Erythroblast (primary cell): Measurements from ENCODE around the gene YWHAG.
"Not testable (repeated sequence)": the region's sequence is repeated elsewhere in the genome, so short reads cannot be mapped to it uniquely, and the experiment has no call there.

Experiments used
- DNase-seq, 2 experiments: peaks; one replicate each; lab custom pipeline; 2025; lab: John Stamatoyannopoulos, UW
- GATA1 ChIP-seq: IDR thresholded peaks from 2 replicates; pipeline ENCODE4 v1.6.1; 2011; ENCODE audit warnings: low read depth, mild to moderate bottlenecking, control low read depth, low read length, moderate library complexity
- POLR2A ChIP-seq: IDR thresholded peaks from 2 replicates; pipeline ENCODE4 v1.6.1; 2011; ENCODE audit warnings: mild to moderate bottlenecking, low read length

The YWHAG gene

DNA sequence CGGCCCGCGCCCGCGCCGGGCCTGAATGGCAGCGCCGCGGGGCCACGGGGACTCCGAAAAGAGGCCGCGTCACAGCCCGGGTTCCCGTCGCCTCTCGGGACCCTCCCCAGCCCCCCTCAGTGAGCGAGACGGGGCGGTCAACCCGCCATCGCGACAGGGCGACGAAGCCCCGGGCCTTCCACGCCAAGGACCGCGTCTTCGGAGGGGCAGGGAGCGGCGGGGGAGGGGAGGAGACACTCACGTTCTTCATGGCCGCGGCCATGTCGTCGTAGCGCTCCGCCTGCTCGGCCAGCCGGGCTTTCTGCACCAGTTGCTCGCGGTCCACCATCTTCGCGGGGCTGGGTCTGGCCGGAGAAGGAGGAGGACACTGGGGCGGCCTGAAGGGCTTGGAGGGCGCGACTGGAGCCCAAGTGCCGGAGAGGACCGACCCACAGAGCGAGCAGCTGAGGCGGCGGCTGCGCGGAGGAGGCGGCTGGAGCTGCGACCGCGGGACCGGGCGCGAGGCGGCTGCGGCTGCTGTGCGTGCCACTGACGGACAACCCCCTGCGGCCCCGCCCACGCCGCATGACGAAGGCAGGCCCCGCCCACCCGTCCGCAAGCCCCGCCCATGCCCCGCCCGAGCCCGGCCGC, at the start of gene YWHAG:
Gene YWHAG (minus strand): TSS at position 511 of the 630 bp plus-strand sequence. CDS start 183 bp downstream, at position 328.
- TF ChIP-seq GATA1 (no peak), POLR2A (peak; percentile 96)
- peak; percentile 95 to 98 for DNase-seq

DNA sequence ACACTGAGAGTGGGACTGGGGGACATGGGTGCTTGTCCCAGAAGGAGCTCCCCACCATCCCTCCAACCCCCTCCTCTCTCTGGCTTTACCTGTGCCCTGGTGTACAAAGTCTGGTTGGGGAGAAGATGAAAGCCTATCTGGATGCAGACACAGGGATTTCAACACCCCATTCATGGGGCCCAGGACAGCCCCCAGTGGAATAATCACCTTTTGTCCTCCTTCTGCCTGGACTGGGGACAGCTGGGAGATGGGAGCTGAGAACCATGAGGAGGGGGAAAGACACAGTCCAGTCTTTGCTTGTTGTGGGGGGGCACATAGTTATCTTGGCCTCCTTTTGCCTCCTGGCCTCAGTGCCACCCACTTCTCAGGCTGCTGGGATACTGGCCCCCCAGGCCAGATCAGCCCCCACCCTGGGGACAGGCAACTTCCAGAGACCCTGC, 49.4 kb upstream of the YWHAG start:
- TF ChIP-seq POLR2A (no peak), GATA1 (no peak)
- no peak for DNase-seq

DNA sequence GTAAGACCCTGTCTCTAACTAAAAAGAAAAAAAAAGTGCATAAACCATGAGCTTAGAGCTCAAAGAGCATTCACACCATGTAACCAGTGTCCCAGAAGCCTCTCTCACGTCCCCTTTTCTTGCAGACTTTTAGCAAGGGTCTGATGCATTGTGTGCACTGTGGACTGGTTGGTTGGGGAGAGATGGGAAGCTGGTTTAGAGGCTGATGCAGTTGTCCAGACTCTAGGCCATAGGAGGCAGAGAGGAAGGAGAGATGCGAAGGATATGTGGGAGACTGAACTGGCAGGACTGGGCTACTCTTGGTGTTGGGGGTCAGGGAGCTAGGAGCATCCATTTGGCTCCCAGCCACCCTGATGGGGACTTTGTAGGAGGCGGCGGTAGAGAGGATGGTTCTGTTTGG, 48.9 kb upstream of the YWHAG start:
- TF ChIP-seq POLR2A, result no peak
- TF ChIP-seq GATA1, result no peak

DNA sequence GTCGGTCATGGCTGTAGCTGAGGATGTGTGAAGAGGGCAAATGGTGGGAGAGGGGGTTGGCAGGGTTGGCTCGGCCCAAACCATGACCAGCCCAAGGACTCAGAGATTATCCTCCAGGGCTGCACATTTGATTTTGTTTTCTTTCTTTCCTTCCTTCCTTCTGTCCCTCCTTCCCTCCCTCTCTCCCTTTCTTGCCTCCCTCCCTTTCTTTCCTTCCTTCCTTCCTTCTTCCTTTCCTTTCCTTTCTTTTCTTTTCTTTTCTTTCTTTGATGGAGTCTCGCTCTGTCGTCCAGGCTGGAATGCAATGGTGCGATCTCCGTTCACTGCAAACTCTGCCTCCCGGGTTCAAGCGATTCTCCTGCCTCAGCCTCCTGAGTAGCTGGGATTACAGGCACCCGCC, 46.9 kb upstream of the YWHAG start:
- TF ChIP-seq POLR2A (no peak), GATA1 (no peak)
- no peak for DNase-seq

More for the DNA sequence above, 48.9 kb upstream of the YWHAG start:
- DNase-seq, result no peak

DNA sequence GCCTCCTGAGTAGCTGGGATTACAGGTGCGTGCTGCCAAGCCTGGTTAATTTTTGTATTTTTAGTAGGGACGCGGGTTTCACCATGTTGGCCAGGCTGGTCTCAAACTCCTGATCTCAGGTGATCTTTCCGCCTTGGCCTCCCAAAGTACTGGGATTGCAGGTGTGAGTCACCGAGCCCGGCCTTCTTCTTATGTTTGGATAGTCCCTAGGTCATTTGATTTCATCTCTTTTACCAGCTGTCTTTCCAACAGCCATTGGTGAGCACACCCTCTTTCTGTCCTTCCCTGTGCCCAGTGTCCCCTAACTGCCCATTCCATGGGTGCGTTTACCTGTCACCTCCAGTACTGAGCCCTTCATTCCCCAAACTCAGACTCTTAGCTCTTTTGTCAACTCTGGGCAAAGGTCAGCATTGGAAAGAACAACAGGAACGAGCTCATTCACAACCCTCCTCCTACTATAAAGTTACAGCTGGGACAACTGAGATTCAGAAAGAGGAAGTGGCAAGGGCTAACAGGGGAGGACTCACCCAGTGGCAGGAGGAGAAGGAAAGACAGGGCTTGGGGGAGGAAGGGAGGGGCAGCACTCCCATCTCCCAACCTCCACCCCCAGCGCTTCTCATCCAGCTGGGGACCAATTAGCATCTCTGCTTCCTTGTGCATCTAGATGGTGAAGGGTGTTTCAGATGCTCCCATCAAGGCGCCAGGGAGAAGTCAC, 45.1 kb upstream of the YWHAG start:
- TF ChIP-seq GATA1 (no peak), POLR2A (no peak)
- no peak for DNase-seq

DNA sequence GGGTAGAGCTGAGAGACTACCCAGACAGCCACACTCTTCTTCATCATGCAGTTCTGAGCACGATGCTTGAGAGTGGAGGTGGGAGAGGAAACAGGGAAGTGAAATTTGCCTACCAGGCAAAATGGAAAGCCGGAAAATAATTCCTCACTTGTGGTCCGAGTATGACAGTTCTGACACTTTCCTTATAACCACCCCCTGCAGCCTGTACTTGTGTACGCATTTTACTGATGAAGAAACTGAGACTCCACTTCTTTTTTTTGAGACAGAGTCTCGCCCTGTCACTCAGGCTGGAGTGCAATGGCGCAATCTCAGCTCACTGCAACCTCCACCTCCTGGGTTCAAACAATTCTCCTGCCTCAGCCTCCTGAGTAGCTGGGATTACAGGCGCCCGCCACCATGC, 44.3 kb upstream of the YWHAG start:
- not testable (repeated sequence) for DNase-seq

DNA sequence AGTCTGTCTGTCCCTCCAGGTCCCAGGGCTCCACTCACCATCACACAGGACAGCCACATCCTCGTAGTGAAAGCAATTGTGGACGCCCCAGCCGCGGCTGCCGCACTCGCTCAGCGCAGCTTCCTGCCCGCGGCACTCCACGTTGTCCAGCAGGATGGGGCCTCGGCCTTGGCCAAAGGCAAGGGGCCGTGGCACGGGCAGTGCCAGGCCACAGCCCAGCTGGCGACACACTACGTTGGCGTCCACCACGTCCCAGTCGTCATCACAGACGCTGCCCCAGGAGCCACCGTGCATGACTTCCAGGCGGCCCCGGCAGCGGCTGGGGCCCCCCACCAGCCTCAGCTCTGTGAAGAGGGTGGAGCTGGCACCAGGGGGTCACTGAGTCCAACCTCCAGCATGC, 41.5 kb upstream of the YWHAG start:
- no peak for TF ChIP-seq POLR2A
- TF ChIP-seq GATA1, result no peak
- DNase-seq, result no peak

DNA sequence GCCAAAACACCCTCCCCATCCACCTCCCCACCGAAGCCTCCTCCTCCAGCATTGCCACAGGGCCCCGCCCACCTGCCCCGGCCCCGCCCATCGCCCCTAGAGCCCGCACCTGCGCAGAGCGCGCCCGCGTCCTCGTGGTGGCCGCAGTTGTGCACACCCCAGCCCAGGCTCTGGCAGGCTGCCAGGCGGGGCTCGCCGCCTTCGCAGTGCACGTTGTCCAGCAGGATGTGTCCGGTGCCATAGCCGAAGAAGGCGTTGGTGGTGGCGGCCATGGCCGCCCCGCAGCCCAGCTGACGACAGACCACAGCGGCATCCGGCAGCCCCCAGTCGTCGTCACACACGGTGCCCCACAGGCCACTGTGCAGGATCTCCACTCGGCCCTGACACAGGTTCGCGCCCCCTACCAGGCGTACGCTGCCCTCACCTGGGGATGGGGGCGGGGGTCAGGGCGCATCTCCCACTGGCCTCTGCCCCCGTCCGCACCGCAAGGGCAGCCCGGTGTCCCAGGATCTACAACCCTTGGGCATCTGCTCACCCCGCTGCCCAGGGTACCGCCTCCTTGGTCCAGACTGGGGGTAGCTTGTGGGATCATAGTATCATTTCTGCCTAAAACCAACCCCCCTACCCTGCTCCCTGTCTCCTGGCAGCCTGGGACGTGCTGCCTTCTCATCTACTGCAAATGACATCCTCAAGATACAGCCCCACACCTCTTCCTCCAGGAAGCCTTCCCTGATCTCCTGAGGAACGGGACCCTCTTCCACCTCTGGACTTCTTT, 38.8 kb upstream of the YWHAG start:
- TF ChIP-seq POLR2A, result no peak
- TF ChIP-seq GATA1, result no peak
- peak; percentile 87 to 89 for DNase-seq

DNA sequence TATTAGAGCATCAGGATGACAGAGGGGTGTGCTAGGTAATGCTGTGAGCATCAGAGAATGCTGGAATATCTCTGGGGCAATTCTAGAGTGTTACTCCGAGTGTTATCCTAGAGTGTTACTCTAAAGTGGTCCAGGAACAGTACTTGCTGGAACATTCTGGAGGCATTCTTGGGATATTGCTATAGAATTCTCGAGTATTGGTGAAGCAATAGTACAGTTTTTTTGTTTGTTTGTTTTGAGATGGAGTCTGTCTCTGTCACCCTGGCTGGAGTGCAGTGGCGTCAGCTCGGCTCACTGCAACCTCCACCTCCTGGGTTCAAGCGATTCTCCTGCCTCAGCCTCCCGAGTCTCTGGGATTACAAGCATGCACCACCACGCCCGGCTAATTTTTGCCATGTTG, 38.1 kb upstream of the YWHAG start:
- no peak for DNase-seq
- no peak for TF ChIP-seq POLR2A
- no peak for TF ChIP-seq GATA1

DNA sequence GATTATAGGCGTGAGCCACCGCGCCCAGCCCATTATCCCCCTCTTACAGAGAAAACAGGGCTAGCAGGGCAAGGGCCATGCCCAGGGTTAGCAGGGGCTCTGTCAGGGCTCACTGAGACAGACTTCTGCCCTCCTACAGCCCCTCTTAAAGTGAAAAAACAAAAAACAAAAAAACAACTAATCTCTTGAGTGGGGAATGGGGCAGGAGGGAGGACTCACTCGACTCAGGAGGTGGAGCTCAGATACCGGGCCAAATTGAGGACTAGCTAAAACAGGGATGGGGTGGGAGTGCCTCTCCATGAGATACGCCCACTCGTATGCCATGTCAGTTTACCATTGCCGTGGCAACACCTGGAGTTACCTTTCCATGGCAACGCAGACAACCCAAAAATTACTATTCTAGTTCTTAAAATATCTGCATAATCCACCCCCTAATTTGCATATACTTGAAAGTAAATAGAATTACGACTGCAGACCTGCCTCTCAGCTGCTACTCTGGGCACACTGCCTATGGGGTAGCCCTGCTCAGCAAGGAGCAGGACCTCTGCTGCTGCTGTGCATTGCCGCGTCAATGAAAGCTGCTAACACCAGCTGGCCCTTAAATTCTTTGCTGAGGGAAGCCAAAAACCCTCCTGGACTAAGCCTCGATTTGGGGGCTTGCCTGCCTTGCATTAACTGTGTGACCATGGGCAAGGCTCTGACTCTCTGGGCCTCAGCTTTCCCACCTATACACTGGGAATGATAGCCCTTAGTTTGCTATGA, 37.4 kb upstream of the YWHAG start:
- TF ChIP-seq GATA1 (no peak), POLR2A (no peak)
- DNase-seq, result peak in 1 of 2 experiments; percentile 41

DNA sequence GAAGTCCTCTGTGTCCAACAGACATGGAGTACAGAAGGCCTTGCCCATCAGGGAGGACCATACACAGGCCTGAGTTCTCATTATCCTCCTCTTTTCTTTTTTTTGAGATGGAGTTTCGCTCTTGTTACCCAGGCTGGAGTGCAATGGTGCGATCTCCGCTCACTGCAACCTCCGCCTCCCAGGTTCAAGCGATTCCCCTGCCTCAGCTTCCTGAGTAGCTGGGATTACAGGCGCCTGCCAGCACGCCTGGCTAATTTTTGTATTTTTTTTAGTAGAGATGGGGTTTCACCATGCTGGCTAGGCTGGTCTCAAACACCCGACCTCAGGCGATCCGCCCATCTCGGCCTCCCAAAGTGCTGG, 36.8 kb upstream of the YWHAG start:
- DNase-seq, result not testable (repeated sequence)

DNA sequence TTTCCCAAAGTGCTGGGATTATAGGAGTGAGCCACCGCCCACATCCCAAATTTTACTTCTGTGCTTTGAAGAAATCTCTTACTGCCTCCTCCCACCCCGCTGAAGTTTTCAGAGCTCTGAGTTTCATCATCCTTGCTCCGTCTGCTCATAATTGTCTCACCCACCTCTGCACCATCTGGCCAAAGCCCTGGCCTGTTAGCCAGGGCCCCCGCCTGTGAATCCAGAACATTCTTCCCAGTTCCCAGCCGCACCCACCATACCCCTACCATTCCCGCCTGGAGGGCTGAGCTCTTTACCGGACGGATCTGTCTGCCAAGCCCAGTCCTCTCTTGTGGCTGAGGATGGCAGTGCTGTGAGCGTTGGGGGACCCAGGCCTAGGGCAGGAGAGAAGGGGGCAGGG, 36.2 kb upstream of the YWHAG start:
- DNase-seq, result no peak
- no peak for TF ChIP-seq POLR2A
- TF ChIP-seq GATA1, result no peak

DNA sequence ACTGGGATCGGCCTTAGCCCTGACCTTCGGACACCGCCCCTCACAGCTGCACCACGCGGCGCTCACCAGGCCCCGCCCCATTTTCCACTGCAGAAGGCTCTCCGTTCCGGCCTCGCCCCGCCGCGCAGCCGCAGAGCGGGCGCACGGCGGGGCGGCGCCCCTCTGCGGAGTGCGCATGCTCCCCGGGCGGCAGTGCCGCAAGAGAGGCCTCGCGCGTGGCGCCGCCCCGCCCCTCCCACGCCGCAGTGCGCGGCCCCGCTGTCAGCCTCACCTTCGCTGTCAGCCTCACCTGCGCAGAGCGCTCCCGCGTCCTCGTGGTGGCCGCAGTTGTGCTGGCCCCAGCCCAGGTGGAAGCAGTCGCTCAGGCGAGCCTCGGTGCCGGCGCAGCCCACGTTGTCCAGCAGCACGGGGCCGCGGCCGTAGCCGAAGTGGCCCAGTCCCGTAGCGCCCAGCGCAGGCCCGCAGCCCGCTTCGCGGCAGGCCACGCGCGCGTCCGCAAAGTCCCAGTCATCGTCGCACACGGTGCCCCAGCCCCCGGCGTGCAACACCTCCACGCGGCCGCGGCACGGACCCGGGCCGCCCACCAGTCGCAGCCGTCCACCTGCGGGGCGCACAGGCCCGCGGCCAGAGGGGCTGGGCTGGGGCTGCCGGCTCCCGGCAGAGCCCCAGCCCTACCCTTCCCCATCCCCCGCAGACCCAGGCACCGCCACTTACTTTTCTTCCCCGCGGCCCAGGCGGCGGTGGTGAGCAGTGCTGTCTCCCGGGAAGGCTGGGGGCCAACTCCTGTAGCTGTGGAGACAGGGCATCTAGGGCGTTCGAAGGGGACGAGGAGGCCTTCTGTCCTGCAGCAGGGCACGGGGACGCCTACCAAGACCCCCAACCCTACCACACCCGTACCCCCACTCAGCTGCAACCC, 34.6 kb upstream of the YWHAG start:
- TF ChIP-seq GATA1 (no peak), POLR2A (peak; percentile 78)
- peak; percentile 94 to 96 for DNase-seq
